Measurements from ENCODE around the gene FLRT2.

- TF ChIP-seq POLR2A (IDR thresholded peaks at IDR 0.05) (no peak), CTCF (IDR thresholded peaks at IDR 0.05) (no peak)
These were observed 173.1 kb downstream of the FLRT2 start for GRCh38 chr14:85702997-85703396.

Data from adrenal gland (tissue), 5 donors.